HG02870 (cell line): ENCODE results near the gene RPRD2.
A peak's percentile ranks its signal among the peaks of the same experiment; 100 is the strongest.

Source experiments
- ATAC-seq: cut with Tn5 transposase; IDR thresholded peaks from one replicate; pipeline ENCODE4 v1.9.1; 2021; ENCODE audit warnings: mild to moderate bottlenecking, moderate library complexity; ENCODE audit not compliant: unreplicated experiment

The RPRD2 gene

GRCh38 chr1:150513351-150513791, 149.4 kb downstream of the RPRD2 start:
- no peak for ATAC-seq

GRCh38 chr1:150514260-150514659, 150.3 kb downstream of the RPRD2 start:
- ATAC-seq, result no peak

GRCh38 chr1:150514913-150515327, 151.0 kb downstream of the RPRD2 start:
- no peak for ATAC-seq

- ATAC-seq, result peak; percentile 94
Observed at GRCh38 chr1:150515328-150516049, 151.5 kb downstream of the RPRD2 start, which contains the start of gene FALEC. TSS of gene FALEC (plus strand) at chr1:150515752.

- no peak for ATAC-seq
Observed at GRCh38 chr1:150516050-150516591, 152.2 kb downstream of the RPRD2 start.

GRCh38 chr1:150516616-150517015, 152.7 kb downstream of the RPRD2 start:
- ATAC-seq, result no peak

- ATAC-seq, result no peak
Observed at GRCh38 chr1:150521196-150521968, 157.4 kb downstream of the RPRD2 start.

GRCh38 chr1:150525348-150525747, 161.4 kb downstream of the RPRD2 start:
- no peak for ATAC-seq
